Adrenal gland (tissue), 12 donors: Measurements from ENCODE around the gene AKAP4. TPM values are rescaled to one million over a fixed set of nuclear protein-coding genes. Genes with fewer than 3 reads are reported as not detected.

Source experiments
- DNase-seq, 7 donors: peaks; one replicate each; pipeline ENCODE4 v3.0.0-alpha.2; 2019 to 2020
- H3K27ac ChIP-seq, 5 donors: fragments of 200-600 bp; sonication (generic) in 4 of 5; 1 replicate in 3 of 5; 2 replicates in 2 of 5; pipeline versions ENCODE4 v1.5.1 to v1.8.0; 2016 to 2020; ENCODE audit warnings: mild to moderate bottlenecking in 1 of 5
- H3K27me3 ChIP-seq: fragments of 200-600 bp; 2 replicates; pipeline ENCODE4 v1.8.0; 2021
- H3K36me3 ChIP-seq, 2 donors: fragments of 200-600 bp; replicated peaks in 1 of 2; 1 replicate in 1 of 2; 2 replicates in 1 of 2; pipeline versions ENCODE4 v1.5.1 to v1.8.0; 2018 to 2022
- H3K4me1 ChIP-seq, 2 donors: fragments of 200-600 bp; replicated peaks in 1 of 2; 1 replicate in 1 of 2; 2 replicates in 1 of 2; pipeline versions ENCODE4 v1.5.1 to v1.8.0; 2018 to 2021
- H3K4me3 ChIP-seq, 4 donors: fragments of 200-600 bp; sonication (generic) in 3 of 4; one replicate each; pipeline ENCODE4 v1.5.1; 2016 to 2018
- H3K9me3 ChIP-seq, 3 donors: fragments of 200-600 bp; sonication (generic) in 1 of 3; replicated peaks in 1 of 3; 1 replicate in 2 of 3; 2 replicates in 1 of 3; pipeline versions ENCODE4 v1.5.1 to v1.8.0; 2016 to 2021
- POLR2A ChIP-seq, 2 donors: fragments of 450-650 bp; IDR thresholded peaks; one replicate each; pipeline ENCODE4 v1.6.1; 2017; ENCODE audit warnings: antibody characterized with exemption in 2 of 2, mild to moderate bottlenecking in 2 of 2, moderate library complexity in 1 of 2
- WGBS, 4 donors: extraction: QIAGEN DNeasy Blood & Tissue Kit in 2 of 4; methylation state at CpG; one replicate each; pipeline versions ENCODE4 v1.1.5 to v1.1.7; 2013 to 2017; 5-methylcytosine and 5-hydroxymethylcytosine counted together
- intact Hi-C, 2 donors: fragments of 100-400 bp; cut with DNase I; formaldehyde crosslinking; loops; one replicate each; pipeline versions ENCODE4 v1.14.1 to v1.15.0; 2022 to 2023
- polyA plus RNA-seq, 3 donors: library from polyadenylated mRNA; stranded (reverse); fragments of 200-250 nt in 2 of 3; fragments of 350-450 nt in 1 of 3; fragmentation: Illumina TruSeq in 1 of 3; extraction: RNeasy Lipid Tissue Mini Kit (QIAGEN cat#74804) in 1 of 3; gene quantifications; one replicate each; pipeline ENCODE4 v1.2.3, GENCODE V29; 2013 to 2014
- total RNA-seq, 9 donors: library from RNA; depleted of rRNA in 4 of 9; stranded (reverse); fragments of >200 nt in 4 of 9; fragments of 120-200 nt in 1 of 9; fragmentation: NEBNext Ultra II Directional in 1 of 9; extraction: Animal tissue kit (Norgen Biotek cat#: 25700) in 1 of 9; gene quantifications; one replicate each; pipeline versions ENCODE4 v1.1.0 to v1.2.4, GENCODE V29; 2013 to 2023
- TF ChIP-seq, protein P1 (sequence below), 6 experiments: fragments of 450-650 bp in 4 of 6; fragments of 200-600 bp in 2 of 6; sonication (generic) in 1 of 6; IDR thresholded peaks; 1 replicate in 5 of 6; 2 replicates in 1 of 6; pipeline versions ENCODE4 v1.5.1 to v1.8.0; 2016 to 2021; ENCODE audit warnings: antibody characterized with exemption in 6 of 6, mild to moderate bottlenecking in 2 of 6, moderate library complexity in 1 of 6
- donor health status: healthy with polysubstance abuse.
- donor health status: Bipolar disorder and iron deficiency.
- donor health status: DM: yes; HTN: yes; CAD: no.
- donor health status: DM: no; HTN: no; CAD: no.
- donor health status: DM: no; HTN: no; CAD: no.
- donor health status: DM: yes; HTN: yes; CAD: no.

Gene AKAP4
- total and polyA plus RNA-seq, 12 donors: 0.07 to 0.11 (median 0.07) TPM; not detected in 9

DNA sequence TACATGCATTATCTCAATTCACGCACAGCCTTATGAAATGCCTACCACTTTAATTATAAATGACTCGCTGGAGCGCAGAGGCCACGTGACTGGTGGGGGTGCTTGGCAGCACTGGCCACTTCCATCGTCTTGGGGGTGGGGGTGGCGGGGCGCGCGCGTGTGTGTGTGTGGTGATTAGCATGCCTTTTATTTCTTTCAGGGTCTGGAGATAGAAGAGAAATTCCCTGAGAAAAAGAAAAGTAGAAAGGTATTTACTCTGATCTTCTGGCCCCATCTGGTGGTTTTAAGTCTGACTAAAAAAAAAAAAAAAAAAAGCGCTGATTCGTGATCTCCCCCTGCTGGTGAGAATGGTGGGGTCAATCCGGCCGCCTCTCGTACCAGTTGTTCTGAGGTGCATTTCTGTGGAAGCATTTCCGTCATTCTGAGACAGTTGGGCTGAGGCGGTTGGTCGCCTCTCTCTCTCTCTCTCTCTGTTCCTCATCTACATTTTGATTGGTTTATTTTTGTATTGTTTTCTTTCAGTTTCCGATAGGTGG lies 3.6 kb upstream of the AKAP4 start, which contains the start of gene CCNB3:
TSS of gene CCNB3 (plus strand) at position 402 of the 536 bp plus-strand sequence. CDS start 80,399 bp downstream, outside the sequence.
- peak in 1 of 2 donors; percentile 47 for TF ChIP-seq POLR2A (IDR thresholded peaks at IDR 0.05)
- TF ChIP-seq, protein P1, sequence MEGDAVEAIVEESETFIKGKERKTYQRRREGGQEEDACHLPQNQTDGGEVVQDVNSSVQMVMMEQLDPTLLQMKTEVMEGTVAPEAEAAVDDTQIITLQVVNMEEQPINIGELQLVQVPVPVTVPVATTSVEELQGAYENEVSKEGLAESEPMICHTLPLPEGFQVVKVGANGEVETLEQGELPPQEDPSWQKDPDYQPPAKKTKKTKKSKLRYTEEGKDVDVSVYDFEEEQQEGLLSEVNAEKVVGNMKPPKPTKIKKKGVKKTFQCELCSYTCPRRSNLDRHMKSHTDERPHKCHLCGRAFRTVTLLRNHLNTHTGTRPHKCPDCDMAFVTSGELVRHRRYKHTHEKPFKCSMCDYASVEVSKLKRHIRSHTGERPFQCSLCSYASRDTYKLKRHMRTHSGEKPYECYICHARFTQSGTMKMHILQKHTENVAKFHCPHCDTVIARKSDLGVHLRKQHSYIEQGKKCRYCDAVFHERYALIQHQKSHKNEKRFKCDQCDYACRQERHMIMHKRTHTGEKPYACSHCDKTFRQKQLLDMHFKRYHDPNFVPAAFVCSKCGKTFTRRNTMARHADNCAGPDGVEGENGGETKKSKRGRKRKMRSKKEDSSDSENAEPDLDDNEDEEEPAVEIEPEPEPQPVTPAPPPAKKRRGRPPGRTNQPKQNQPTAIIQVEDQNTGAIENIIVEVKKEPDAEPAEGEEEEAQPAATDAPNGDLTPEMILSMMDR (IDR thresholded peaks at IDR 0.05): peak; percentile 41 to 92 (median 68)
- peak within 1 kb of the TSS in 2 of 5 donors; percentile 28 to 54 for H3K27ac ChIP-seq
- no peaks in the 10 kb centered on the region for H3K9me3 ChIP-seq
- intact Hi-C loops: loop anchor here in 1 of 2 donors (5.0 kb wide), 1 partner anchor 97 kb away; no protein-coding TSS in a partner anchor
- DNase-seq: peak; percentile 60 to 86 (median 77)
- WGBS, 4 donors: 0 to 12% (median 5%) methylated on average over 12 to 19 of the region's 19 CpGs
- no peaks in the 10 kb centered on the region for H3K27me3 ChIP-seq
- H3K36me3 ChIP-seq: no peaks in the 10 kb centered on the region
- H3K4me3 ChIP-seq: peak within 1 kb of the TSS in 1 of 4 donors; percentile 43
- peaks cover 0 to 8% of the 10 kb centered on the region in 2 donors for H3K4me1 ChIP-seq

DNA sequence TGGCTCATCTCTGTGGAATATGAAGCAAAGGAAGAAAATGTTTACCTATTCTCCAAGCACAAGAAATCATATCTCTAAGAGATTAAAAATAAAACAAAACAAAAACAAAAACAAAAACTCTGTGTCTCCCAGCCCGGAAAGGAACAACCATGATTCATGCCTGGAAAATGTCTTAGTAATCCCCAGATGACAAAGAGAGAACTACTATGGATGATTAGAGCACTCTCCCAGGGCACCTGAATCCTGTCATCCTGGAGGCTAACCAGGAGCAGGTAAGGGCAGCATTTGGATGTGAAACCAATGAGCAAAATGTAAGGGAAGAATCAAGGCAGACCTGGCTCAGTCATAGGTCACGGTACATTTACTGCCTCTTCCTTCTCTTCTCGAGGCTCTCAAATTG lies 1.7 kb upstream of the AKAP4 start:
- 58 to 70% (median 64%) methylated on average over 3 of the region's 3 CpGs for WGBS, 4 donors
- TF ChIP-seq POLR2A (IDR thresholded peaks at IDR 0.05): no peak
- TF ChIP-seq, protein P1 (IDR thresholded peaks at IDR 0.05): no peak
- intact Hi-C loops: loop anchor here in 1 of 2 donors (5.0 kb wide), 1 partner anchor 95 kb away; no protein-coding TSS in a partner anchor
- H3K27me3 ChIP-seq: peaks cover 8% of the 10 kb centered on the region
- no peak overlapping the region for H3K4me3 ChIP-seq
- H3K9me3 ChIP-seq: no peaks in the 10 kb centered on the region
- H3K36me3 ChIP-seq: no peaks in the 10 kb centered on the region
- H3K4me1 ChIP-seq: peaks cover 0 to 8% of the 10 kb centered on the region in 2 donors
- DNase-seq: no peak
- peak overlapping the region in 2 of 5 donors; percentile 13 to 17 for H3K27ac ChIP-seq

DNA sequence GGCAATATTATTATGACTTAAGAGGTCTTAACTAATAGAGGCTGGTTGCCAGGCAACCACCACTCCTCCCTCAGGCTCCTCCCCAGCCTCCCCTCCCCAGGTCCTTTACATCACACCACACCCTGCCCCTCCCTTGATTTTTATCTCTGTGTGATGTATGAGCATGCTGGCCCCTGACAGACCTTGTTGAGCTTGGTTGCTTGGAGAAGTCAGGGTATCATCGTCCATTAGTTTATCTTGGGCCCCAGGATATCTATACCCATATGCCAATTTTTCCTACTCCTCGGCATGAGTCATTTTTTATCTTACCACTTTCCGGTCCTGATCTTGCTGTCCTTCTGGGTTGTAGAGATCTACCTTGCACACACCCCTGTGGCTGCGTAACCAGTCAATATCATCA lies 2.5 kb downstream of the AKAP4 start:
- Histone ChIP-seq H3K4me1 (no peaks in the 10 kb centered on the region), H3K27ac (no peak overlapping the region), H3K9me3 (no peaks in the 10 kb centered on the region), H3K4me3 (no peak overlapping the region), H3K36me3 (no peaks in the 10 kb centered on the region), H3K27me3 (peaks cover 34% of the 10 kb centered on the region)
- no peak for DNase-seq
- intact Hi-C loops: no loop called here
- 42 to 65% (median 56%) methylated on average over 4 of the region's 4 CpGs for WGBS, 4 donors
- no peak for TF ChIP-seq POLR2A (IDR thresholded peaks at IDR 0.05)
- TF ChIP-seq, protein P1 (IDR thresholded peaks at IDR 0.05): no peak

DNA sequence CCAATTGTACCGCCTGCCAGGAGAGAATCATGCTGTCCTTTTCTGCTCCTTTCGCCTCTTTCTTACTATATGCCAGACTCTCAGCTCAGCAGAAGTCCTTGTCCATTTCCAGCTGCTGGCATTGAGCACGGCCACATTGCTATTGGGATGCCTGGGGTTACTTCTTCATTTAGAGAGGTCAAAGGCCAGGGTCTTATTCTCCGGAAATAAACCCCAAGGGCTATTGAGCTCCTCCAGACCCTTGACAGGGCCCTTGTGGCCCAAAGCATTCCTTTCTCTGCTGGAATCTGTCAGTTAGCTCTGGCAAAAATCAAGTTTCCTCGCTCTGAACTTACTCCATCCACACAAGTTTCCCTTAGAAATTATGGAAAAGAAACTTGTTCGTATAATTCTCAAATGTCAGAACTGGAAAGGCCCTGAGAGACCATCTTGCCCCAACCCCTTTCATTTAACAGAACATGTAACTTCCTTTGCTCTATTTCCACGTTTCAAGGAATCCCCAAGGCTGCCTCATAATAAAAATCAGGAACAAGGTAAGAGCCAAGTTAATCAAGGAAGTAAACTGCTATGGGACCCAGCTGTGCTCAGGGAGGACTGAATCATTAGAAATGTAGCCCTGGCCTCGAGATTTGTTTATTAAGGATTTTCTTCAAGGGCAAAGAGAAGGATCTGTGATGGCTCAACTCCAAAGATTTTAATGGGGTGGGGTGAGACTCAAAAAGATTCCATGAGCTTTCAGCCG lies 11.8 kb downstream of the AKAP4 start:
- H3K27ac ChIP-seq: no peak overlapping the region
- no peak for DNase-seq
- H3K27me3 ChIP-seq: peaks cover 2% of the 10 kb centered on the region
- H3K4me3 ChIP-seq: no peak overlapping the region
- H3K36me3 ChIP-seq: no peaks in the 10 kb centered on the region
- 45 to 58% (median 53%) methylated on average over 7 to 9 of the region's 9 CpGs for WGBS, 4 donors
- no peaks in the 10 kb centered on the region for H3K4me1 ChIP-seq
- intact Hi-C loops: no loop called here
- TF ChIP-seq POLR2A (IDR thresholded peaks at IDR 0.05): no peak
- TF ChIP-seq, protein P1 (IDR thresholded peaks at IDR 0.05): no peak
- H3K9me3 ChIP-seq: no peaks in the 10 kb centered on the region
